VCaP (cell line): ENCODE results near the gene HRH3.

Source experiments
- H3K27ac ChIP-seq: fragments of 450-650 bp; 2 replicates; pipeline ENCODE4 v1.5.1; 2017
- TF ChIP-seq, protein P1 (sequence below): fragments of 450-650 bp; conservative IDR thresholded peaks from 2 replicates; pipeline ENCODE4 v1.5.1; 2017; ENCODE audit warnings: mild to moderate bottlenecking, moderate library complexity

Gene HRH3

DNA sequence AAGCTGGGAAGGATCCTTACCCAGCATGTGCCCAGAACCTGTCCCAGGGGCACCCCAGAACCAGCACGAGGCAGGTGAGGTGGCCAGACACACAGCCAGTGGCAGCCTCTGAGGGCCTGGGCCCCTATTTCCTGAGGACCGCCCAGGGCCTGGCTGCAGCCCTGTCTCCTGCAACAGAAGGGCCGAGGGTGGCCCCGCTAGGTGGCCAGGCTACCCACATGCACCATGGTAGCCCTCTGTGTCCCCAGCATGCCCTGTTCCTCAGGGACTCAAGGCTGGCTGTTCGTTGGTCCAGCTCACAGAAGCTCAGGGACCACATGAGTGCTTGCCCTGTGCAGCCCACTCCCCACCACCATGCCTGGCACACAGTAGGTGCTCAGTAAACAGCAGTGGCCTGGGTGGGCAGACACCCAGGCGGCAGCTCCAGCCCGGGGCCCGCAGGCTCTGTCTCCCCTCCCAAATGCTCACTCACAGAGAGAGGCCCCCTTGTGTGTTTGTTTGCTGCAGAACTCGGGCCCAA lies 8.2 kb downstream of the HRH3 start:
- TF ChIP-seq, protein P1, sequence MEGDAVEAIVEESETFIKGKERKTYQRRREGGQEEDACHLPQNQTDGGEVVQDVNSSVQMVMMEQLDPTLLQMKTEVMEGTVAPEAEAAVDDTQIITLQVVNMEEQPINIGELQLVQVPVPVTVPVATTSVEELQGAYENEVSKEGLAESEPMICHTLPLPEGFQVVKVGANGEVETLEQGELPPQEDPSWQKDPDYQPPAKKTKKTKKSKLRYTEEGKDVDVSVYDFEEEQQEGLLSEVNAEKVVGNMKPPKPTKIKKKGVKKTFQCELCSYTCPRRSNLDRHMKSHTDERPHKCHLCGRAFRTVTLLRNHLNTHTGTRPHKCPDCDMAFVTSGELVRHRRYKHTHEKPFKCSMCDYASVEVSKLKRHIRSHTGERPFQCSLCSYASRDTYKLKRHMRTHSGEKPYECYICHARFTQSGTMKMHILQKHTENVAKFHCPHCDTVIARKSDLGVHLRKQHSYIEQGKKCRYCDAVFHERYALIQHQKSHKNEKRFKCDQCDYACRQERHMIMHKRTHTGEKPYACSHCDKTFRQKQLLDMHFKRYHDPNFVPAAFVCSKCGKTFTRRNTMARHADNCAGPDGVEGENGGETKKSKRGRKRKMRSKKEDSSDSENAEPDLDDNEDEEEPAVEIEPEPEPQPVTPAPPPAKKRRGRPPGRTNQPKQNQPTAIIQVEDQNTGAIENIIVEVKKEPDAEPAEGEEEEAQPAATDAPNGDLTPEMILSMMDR: no peak
- no peak overlapping the region for H3K27ac ChIP-seq

DNA sequence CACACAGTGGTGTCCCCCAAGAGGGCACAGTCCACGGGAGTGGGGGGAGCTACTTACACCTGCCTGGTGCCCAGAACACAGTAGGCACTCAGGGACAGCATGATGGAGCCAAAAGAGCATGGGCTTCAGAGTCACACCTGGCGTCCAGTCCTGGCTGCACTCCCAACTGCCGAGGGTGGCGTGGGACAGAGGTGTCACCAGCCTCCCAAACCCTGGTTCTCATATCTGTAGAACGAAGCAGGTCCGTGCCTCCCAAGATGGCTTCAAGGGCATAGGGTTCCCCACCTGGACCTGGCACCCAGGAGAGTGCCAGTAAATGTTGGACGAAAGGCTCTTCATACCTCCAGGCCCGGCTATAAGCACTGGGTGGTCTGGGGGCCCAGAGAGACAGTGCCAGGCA lies 8.9 kb downstream of the HRH3 start:
- H3K27ac ChIP-seq: no peak overlapping the region
- TF ChIP-seq, protein P1: no peak

DNA sequence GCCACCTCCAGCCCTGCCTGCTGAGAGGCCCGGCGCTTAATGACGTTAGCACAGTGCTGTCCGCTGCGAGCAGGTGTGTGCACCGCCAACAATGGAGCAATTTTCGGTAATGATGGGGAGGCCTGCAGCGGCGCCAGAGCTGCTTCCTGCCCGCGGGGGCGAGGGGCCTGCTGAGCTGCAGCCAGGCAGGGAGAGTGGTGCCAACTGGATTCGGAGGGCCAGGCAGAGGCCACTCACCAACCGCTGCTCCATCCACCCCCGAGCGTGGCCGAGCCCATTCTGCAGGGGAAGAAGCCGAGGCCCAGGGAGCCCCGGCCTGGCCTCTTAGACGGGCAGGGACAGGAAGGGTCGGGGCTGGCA lies 9.6 kb downstream of the HRH3 start:
- H3K27ac ChIP-seq: no peak overlapping the region
- TF ChIP-seq, protein P1: no peak

DNA sequence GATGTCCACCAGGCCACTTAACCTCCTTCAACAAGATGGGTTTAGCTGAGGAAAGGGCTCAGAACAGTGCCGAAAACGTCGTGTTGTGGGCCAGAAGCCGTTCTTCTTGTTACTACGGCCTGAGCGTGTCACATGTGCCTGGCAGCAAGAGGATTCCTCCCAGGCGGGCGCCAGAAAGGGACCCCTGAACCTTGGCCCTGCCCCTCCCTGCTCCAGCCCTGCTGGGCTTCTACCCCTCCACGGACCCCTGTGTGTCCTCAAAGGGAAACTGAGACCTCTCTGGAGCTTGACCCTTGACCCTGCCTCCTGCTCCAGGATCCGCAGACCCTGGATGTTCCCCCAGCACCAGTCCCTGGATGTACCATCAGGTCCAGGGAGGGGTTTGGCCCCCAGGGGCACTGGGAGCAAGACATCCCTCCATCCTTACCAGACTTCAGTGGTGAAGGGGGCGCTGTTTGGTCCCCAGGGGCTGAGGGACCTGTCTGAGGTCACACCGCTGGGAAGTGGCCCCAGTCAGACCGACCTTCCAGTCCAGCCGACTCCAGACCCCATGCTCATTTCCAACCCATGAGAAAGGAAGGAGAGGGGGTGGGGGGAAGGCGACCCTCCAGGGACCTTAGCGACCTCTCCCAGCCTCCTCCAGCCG lies 10.1 kb downstream of the HRH3 start:
- no peak overlapping the region for H3K27ac ChIP-seq

DNA sequence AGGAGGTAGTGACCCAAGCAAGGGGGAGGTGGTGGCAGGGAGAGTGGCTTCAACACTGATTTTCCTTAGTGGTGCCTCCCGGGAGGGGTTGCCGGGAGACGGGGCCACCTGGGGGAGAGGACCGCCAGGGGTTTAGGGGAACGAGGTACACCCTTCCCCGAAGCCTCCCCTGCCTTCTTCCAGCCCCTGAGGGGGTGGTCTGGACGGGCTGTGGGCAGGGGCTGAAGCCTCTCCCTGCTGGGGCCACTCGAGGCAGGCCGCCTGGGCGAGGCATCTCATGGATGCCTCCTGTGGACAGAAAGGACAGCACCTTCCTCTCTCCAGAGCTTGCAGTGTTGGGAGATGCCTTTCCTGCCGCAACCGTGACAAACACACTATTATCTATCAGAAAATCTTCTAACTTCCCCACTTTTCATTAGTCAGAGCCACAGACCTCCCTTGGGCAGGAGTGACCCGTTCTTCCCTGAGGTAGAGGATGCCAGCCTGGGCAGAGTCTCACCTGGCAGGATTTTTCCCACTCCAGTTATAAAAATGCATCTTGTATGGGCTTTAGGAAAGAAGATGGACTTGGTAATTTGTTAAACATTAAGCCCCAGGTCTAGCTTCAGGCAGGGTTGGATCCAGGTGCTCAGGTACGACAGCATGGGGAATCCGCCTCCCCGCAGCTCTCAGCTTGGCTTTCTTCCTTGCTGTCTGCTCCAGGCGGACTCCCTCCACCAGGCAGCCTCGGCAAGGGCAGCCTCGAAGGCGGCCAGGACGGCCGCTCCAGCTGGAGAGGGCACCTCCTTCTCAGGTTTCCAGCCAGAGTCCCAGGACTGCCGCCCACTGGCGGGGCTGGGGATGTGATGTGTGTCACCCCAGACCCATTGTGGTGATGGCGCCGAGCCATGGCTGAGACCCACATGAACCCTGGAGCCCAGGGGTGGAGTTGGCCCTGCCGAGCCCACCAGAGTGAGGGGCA lies 11.0 kb downstream of the HRH3 start:
- TF ChIP-seq, protein P1: no peak
- H3K27ac ChIP-seq: no peak overlapping the region

More for the DNA sequence above, 10.1 kb downstream of the HRH3 start:
- TF ChIP-seq, protein P1: no peak

DNA sequence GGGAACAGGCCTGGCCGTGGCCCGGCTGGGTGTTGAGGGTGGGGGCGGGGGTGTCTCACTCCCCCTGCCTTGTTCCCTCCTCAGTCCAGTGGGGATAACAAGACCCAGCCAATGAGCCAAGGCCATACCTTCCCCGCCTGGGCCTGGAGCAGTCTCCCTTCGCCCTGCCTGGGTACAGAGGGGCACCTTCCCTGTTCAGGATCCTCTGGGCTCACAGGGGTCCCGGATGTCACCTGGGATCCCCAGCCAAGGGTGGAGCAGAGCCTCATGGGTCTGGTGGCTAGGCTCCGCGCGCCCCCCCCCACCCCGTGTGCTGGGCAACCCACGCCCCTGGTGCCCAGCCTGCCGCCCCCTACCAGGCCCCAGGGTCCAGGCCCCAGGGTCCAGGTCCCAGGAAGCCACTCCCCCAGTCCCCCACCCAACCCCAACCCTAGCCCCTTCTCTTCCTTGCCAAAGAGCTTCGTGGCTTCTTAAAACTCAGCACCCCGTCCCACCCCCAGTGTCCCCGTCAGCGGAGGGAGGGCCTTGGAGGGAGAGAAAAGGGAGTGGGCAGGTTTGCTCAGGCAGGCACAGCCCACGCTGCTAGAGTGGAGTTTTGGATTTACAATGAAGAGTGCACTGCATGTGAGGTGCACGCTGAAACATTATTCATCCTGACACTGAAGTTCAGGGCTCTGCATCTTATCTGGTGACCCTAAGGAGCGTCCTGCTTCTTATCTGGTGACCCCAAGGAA lies 11.8 kb downstream of the HRH3 start:
- TF ChIP-seq, protein P1: no peak
- no peak overlapping the region for H3K27ac ChIP-seq

DNA sequence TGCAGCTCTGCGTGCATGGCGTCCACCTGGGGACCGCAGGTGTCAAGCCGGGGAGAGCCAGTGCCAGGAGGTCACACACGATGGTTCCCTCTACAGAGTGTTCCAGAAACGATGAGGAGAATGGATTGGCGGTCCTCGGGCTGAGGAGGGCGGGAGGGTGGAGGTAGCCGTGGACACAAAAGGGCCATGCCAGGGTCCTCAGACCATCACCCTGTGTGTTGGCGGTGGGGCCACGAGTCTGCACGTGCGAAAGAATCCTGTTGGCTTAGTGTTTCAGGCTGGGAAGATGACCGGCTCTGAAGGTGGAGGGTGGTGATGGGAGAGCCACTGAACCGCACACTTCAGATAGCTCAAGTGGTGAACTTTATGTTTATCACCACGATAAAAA lies 13.7 kb downstream of the HRH3 start:
- TF ChIP-seq, protein P1: no peak
- H3K27ac ChIP-seq: no peak overlapping the region
